CD4-positive, alpha-beta T cell treated with Interleukin-15 for 1 hour (primary cell): ENCODE measurements around the gene NOP56.
"Not testable (repeated sequence)": the region's sequence is repeated elsewhere in the genome, so short reads cannot be mapped to it uniquely, and the experiment has no call there.

ENCODE experiments used
- DNase-seq: peaks from one replicate; pipeline ENCODE4 v3.0.0-alpha.2; 2020

The NOP56 gene

GRCh38 chr20:2643708-2644107 lies 8.7 kb upstream of the NOP56 start:
- no peak for DNase-seq

GRCh38 chr20:2652724-2653555 lies 508 bp downstream of the NOP56 start:
- DNase-seq: no peak

- no peak for DNase-seq
Observed at GRCh38 chr20:2653556-2654383, 1.3 kb downstream of the NOP56 start.

GRCh38 chr20:2654384-2654822 lies 2.0 kb downstream of the NOP56 start:
- no peak for DNase-seq

- DNase-seq: no peak
Observed at GRCh38 chr20:2654831-2655230, 2.4 kb downstream of the NOP56 start.

GRCh38 chr20:2655331-2656116 lies 3.1 kb downstream of the NOP56 start:
- DNase-seq: no peak

GRCh38 chr20:2656471-2657117 lies 4.2 kb downstream of the NOP56 start:
- no peak for DNase-seq

GRCh38 chr20:2657241-2657640 lies 4.8 kb downstream of the NOP56 start:
- no peak for DNase-seq

GRCh38 chr20:2657674-2658073 lies 5.2 kb downstream of the NOP56 start:
- no peak for DNase-seq

- DNase-seq: no peak
Observed at GRCh38 chr20:2658414-2659354, 6.3 kb downstream of the NOP56 start.

GRCh38 chr20:2659547-2659946 lies 7.1 kb downstream of the NOP56 start:
- no peak for DNase-seq

GRCh38 chr20:2663364-2663886 lies 11.0 kb downstream of the NOP56 start:
- DNase-seq: no peak

GRCh38 chr20:2663887-2664719 lies 11.7 kb downstream of the NOP56 start, which contains the start of gene IDH3B:
TSS of gene IDH3B (minus strand) at chr20:2664216. CDS start at chr20:2664188, 28 bp downstream.
- DNase-seq: peak; percentile 93

GRCh38 chr20:2671977-2672376 lies 19.5 kb downstream of the NOP56 start:
- no peak for DNase-seq

- no peak for DNase-seq
Observed at GRCh38 chr20:2672446-2672845, 20.0 kb downstream of the NOP56 start.

GRCh38 chr20:2673453-2673852 lies 21.0 kb downstream of the NOP56 start:
- no peak for DNase-seq

- no peak for DNase-seq
Observed at GRCh38 chr20:2680046-2680445, 27.6 kb downstream of the NOP56 start.

GRCh38 chr20:2682040-2682439 lies 29.6 kb downstream of the NOP56 start:
- DNase-seq: not testable (repeated sequence)

- DNase-seq: peak; percentile 20
Observed at GRCh38 chr20:2684817-2685216, 32.4 kb downstream of the NOP56 start.

- DNase-seq: peak; percentile 3
Observed at GRCh38 chr20:2687514-2687913, 35.1 kb downstream of the NOP56 start.
